ENCODE data around the gene MRM1. TPM values are rescaled to one million over a fixed set of nuclear protein-coding genes. Genes with fewer than 3 reads are reported as not detected.

MRM1 gene
- total and polyA plus RNA-seq, 9 of the 15 experiments (the other 6 are each of a cell fraction or from before 2014, with no cell fraction given) = 0.61 to 28.4 (median 21.5) TPM

GRCh38 chr17:36611345-36612072 lies 10.1 kb downstream of the MRM1 start (continued):
- TF ChIP-seq, protein P1, sequence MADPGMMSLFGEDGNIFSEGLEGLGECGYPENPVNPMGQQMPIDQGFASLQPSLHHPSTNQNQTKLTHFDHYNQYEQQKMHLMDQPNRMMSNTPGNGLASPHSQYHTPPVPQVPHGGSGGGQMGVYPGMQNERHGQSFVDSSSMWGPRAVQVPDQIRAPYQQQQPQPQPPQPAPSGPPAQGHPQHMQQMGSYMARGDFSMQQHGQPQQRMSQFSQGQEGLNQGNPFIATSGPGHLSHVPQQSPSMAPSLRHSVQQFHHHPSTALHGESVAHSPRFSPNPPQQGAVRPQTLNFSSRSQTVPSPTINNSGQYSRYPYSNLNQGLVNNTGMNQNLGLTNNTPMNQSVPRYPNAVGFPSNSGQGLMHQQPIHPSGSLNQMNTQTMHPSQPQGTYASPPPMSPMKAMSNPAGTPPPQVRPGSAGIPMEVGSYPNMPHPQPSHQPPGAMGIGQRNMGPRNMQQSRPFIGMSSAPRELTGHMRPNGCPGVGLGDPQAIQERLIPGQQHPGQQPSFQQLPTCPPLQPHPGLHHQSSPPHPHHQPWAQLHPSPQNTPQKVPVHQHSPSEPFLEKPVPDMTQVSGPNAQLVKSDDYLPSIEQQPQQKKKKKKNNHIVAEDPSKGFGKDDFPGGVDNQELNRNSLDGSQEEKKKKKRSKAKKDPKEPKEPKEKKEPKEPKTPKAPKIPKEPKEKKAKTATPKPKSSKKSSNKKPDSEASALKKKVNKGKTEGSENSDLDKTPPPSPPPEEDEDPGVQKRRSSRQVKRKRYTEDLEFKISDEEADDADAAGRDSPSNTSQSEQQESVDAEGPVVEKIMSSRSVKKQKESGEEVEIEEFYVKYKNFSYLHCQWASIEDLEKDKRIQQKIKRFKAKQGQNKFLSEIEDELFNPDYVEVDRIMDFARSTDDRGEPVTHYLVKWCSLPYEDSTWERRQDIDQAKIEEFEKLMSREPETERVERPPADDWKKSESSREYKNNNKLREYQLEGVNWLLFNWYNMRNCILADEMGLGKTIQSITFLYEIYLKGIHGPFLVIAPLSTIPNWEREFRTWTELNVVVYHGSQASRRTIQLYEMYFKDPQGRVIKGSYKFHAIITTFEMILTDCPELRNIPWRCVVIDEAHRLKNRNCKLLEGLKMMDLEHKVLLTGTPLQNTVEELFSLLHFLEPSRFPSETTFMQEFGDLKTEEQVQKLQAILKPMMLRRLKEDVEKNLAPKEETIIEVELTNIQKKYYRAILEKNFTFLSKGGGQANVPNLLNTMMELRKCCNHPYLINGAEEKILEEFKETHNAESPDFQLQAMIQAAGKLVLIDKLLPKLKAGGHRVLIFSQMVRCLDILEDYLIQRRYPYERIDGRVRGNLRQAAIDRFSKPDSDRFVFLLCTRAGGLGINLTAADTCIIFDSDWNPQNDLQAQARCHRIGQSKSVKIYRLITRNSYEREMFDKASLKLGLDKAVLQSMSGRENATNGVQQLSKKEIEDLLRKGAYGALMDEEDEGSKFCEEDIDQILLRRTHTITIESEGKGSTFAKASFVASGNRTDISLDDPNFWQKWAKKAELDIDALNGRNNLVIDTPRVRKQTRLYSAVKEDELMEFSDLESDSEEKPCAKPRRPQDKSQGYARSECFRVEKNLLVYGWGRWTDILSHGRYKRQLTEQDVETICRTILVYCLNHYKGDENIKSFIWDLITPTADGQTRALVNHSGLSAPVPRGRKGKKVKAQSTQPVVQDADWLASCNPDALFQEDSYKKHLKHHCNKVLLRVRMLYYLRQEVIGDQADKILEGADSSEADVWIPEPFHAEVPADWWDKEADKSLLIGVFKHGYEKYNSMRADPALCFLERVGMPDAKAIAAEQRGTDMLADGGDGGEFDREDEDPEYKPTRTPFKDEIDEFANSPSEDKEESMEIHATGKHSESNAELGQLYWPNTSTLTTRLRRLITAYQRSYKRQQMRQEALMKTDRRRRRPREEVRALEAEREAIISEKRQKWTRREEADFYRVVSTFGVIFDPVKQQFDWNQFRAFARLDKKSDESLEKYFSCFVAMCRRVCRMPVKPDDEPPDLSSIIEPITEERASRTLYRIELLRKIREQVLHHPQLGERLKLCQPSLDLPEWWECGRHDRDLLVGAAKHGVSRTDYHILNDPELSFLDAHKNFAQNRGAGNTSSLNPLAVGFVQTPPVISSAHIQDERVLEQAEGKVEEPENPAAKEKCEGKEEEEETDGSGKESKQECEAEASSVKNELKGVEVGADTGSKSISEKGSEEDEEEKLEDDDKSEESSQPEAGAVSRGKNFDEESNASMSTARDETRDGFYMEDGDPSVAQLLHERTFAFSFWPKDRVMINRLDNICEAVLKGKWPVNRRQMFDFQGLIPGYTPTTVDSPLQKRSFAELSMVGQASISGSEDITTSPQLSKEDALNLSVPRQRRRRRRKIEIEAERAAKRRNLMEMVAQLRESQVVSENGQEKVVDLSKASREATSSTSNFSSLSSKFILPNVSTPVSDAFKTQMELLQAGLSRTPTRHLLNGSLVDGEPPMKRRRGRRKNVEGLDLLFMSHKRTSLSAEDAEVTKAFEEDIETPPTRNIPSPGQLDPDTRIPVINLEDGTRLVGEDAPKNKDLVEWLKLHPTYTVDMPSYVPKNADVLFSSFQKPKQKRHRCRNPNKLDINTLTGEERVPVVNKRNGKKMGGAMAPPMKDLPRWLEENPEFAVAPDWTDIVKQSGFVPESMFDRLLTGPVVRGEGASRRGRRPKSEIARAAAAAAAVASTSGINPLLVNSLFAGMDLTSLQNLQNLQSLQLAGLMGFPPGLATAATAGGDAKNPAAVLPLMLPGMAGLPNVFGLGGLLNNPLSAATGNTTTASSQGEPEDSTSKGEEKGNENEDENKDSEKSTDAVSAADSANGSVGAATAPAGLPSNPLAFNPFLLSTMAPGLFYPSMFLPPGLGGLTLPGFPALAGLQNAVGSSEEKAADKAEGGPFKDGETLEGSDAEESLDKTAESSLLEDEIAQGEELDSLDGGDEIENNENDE (IDR thresholded peaks at IDR 0.05; ENCODE audit: low read depth, low read length) = no peak
- TF ChIP-seq, protein P2, sequence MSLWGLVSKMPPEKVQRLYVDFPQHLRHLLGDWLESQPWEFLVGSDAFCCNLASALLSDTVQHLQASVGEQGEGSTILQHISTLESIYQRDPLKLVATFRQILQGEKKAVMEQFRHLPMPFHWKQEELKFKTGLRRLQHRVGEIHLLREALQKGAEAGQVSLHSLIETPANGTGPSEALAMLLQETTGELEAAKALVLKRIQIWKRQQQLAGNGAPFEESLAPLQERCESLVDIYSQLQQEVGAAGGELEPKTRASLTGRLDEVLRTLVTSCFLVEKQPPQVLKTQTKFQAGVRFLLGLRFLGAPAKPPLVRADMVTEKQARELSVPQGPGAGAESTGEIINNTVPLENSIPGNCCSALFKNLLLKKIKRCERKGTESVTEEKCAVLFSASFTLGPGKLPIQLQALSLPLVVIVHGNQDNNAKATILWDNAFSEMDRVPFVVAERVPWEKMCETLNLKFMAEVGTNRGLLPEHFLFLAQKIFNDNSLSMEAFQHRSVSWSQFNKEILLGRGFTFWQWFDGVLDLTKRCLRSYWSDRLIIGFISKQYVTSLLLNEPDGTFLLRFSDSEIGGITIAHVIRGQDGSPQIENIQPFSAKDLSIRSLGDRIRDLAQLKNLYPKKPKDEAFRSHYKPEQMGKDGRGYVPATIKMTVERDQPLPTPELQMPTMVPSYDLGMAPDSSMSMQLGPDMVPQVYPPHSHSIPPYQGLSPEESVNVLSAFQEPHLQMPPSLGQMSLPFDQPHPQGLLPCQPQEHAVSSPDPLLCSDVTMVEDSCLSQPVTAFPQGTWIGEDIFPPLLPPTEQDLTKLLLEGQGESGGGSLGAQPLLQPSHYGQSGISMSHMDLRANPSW (CRISPR knock-in tag; IDR thresholded peaks at IDR 0.05) = no peak
- TF ChIP-seq ZFP1 (CRISPR knock-in tag; IDR thresholded peaks at IDR 0.05) (no peak), ESRRB (CRISPR knock-in tag; IDR thresholded peaks at IDR 0.05; ENCODE audit: borderline replicate concordance) (no peak), SMC3 (conservative IDR thresholded peaks at IDR 0.05; ENCODE audit: insufficient read depth, low read depth, low read length) (no peak), ZNF79 (CRISPR knock-in tag; IDR thresholded peaks at IDR 0.05; ENCODE audit: low read depth) (no peak), RBM15 (IDR thresholded peaks at IDR 0.05; ENCODE audit: insufficient read depth, low read length) (no peak), CBX1 (IDR thresholded peaks at IDR 0.05; ENCODE audit: low read depth) (no peak)
- TF ChIP-seq, protein P3, sequence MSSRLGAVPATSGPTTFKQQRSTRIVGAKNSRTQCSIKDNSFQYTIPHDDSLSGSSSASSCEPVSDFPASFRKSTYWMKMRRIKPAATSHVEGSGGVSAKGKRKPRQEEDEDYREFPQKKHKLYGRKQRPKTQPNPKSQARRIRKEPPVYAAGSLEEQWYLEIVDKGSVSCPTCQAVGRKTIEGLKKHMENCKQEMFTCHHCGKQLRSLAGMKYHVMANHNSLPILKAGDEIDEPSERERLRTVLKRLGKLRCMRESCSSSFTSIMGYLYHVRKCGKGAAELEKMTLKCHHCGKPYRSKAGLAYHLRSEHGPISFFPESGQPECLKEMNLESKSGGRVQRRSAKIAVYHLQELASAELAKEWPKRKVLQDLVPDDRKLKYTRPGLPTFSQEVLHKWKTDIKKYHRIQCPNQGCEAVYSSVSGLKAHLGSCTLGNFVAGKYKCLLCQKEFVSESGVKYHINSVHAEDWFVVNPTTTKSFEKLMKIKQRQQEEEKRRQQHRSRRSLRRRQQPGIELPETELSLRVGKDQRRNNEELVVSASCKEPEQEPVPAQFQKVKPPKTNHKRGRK (tag; IDR thresholded peaks at IDR 0.05) = no peak
- TF ChIP-seq, protein P4, sequence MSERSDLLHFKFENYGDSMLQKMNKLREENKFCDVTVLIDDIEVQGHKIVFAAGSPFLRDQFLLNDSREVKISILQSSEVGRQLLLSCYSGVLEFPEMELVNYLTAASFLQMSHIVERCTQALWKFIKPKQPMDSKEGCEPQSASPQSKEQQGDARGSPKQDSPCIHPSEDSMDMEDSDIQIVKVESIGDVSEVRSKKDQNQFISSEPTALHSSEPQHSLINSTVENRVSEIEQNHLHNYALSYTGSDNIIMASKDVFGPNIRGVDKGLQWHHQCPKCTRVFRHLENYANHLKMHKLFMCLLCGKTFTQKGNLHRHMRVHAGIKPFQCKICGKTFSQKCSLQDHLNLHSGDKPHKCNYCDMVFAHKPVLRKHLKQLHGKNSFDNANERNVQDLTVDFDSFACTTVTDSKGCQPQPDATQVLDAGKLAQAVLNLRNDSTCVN (CRISPR knock-in tag; IDR thresholded peaks at IDR 0.05) = no peak
